ENCODE results near the gene RPS19BP1. TPM values are rescaled to one million over a fixed set of nuclear protein-coding genes. Genes with fewer than 3 reads are reported as not detected.

The RPS19BP1 gene
- total RNA-seq, 6 experiments from 2014 or later: 31.0 to 104 (median 32.8) TPM

DNA sequence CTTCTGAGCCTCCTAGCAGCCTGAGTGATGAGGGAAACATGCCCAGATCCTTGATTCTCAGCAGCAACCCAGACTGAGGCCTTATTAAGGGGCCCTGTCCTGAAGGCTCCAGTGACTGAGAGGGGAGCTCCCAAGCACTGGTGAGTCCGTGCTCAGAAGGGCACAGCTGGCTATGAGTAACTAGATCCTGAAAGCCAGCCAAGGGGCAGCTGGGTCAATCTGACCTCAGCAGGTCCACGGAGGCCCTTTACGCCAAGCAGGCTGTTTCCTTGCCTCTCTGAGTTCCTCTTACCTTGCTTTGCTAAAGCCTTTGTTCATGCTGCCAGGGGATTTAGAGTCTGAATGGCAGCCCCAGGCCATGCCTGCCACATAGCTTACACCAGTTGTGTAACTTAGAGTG is 49.8 kb downstream of the RPS19BP1 start:
- no CpG with 5 or more reads among the region's 3 CpGs for WGBS (ENCODE audit: insufficient coverage, low coverage, low lambda C conversion rate, missing lambda C conversion rate)
- intact Hi-C loops (cut with DNase I): no loop called here
- Histone ChIP-seq H3K4me1 (no peaks in the 10 kb centered on the region), H3K27me3 (no peaks in the 10 kb centered on the region), H3K9me3 (no peaks in the 10 kb centered on the region), H3K4me3 (no peak overlapping the region), H3K36me3 (no peaks in the 10 kb centered on the region), H3K27ac (no peak overlapping the region)
- peak in 2 of 3 donors; percentile 51 to 68 for DNase-seq
- ATAC-seq: peak; percentile 48 to 93 (median 70)
- TF ChIP-seq POLR2A (IDR thresholded peaks at IDR 0.05) (no peak), CTCF (IDR thresholded peaks at IDR 0.05) (no peak)

GRCh38 chr22:39481595-39481994 is 51.0 kb downstream of the RPS19BP1 start:
- DNase-seq (no peak), ATAC-seq (no peak)
- Histone ChIP-seq H3K4me1 (no peaks in the 10 kb centered on the region), H3K27me3 (no peaks in the 10 kb centered on the region), H3K36me3 (no peaks in the 10 kb centered on the region), H3K9me3 (no peaks in the 10 kb centered on the region), H3K4me3 (no peak overlapping the region), H3K27ac (no peak overlapping the region)
- WGBS (ENCODE audit: insufficient coverage, low coverage, low lambda C conversion rate, missing lambda C conversion rate): 71% methylated on average over 3 of the region's 5 CpGs
- intact Hi-C loops (cut with DNase I): no loop called here
- TF ChIP-seq POLR2A (IDR thresholded peaks at IDR 0.05) (no peak), CTCF (IDR thresholded peaks at IDR 0.05) (no peak)

GRCh38 chr22:39481054-39481453 is 51.5 kb downstream of the RPS19BP1 start:
- ATAC-seq (no peak), DNase-seq (no peak)
- WGBS (ENCODE audit: insufficient coverage, low coverage, low lambda C conversion rate, missing lambda C conversion rate): 87% methylated on average over 15 of the region's 16 CpGs
- no peak overlapping the region for H3K27ac ChIP-seq
- no peaks in the 10 kb centered on the region for H3K27me3 ChIP-seq
- no peak overlapping the region for H3K4me3 ChIP-seq
- no peaks in the 10 kb centered on the region for H3K4me1 ChIP-seq
- H3K9me3 ChIP-seq: no peaks in the 10 kb centered on the region
- intact Hi-C loops (cut with DNase I): no loop called here
- no peaks in the 10 kb centered on the region for H3K36me3 ChIP-seq
- TF ChIP-seq POLR2A (IDR thresholded peaks at IDR 0.05) (no peak), CTCF (IDR thresholded peaks at IDR 0.05) (no peak)

DNA sequence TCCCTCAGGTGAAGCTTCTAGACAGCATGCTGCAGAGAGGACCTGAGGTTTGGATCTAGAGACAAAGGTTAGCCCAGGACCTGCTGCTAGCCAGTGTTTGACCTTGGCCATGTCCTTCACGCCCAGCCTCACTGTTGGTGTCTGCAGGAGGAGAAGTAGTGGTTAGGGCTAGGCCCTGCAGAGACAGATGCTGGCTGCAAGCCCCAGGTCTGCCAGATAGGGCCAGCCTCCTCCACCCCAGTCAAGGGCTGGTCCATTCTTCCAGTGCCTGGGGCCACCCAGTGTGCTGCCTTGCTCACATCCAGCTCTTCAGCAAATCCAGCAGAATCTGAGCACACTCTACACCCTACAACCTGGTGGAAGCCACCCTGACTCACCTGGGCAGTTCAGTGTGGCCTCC is 52.0 kb downstream of the RPS19BP1 start:
- Histone ChIP-seq H3K27ac (no peak overlapping the region), H3K36me3 (no peaks in the 10 kb centered on the region), H3K4me3 (no peak overlapping the region), H3K27me3 (no peaks in the 10 kb centered on the region), H3K4me1 (no peaks in the 10 kb centered on the region), H3K9me3 (no peaks in the 10 kb centered on the region)
- ATAC-seq (no peak), DNase-seq (no peak)
- TF ChIP-seq POLR2A (IDR thresholded peaks at IDR 0.05) (no peak), CTCF (IDR thresholded peaks at IDR 0.05) (no peak)
- no CpG with 5 or more reads among the region's 1 CpG for WGBS (ENCODE audit: insufficient coverage, low coverage, low lambda C conversion rate, missing lambda C conversion rate)
- intact Hi-C loops (cut with DNase I): no loop called here

GRCh38 chr22:39479254-39479653 is 53.3 kb downstream of the RPS19BP1 start:
- Histone ChIP-seq H3K36me3 (no peaks in the 10 kb centered on the region), H3K4me1 (no peaks in the 10 kb centered on the region), H3K9me3 (no peaks in the 10 kb centered on the region), H3K4me3 (no peak overlapping the region), H3K27ac (no peak overlapping the region), H3K27me3 (no peaks in the 10 kb centered on the region)
- no peak for ATAC-seq
- intact Hi-C loops (cut with DNase I): no loop called here
- 40% methylated on average over 1 of the region's 3 CpGs for WGBS (ENCODE audit: insufficient coverage, low coverage, low lambda C conversion rate, missing lambda C conversion rate)
- DNase-seq: no peak
- TF ChIP-seq POLR2A (IDR thresholded peaks at IDR 0.05): no peak
- no peak for TF ChIP-seq CTCF (IDR thresholded peaks at IDR 0.05)
